NB4 (cell line): ENCODE measurements around the gene LDHA.

Experiments
- DNase-seq: peaks from one replicate; pipeline ENCODE4 v3.0.0; 2010; ENCODE audit warnings: low read depth
- H3K4me3 ChIP-seq: one replicate; pipeline ENCODE4 v1.5.1; 2011; ENCODE audit warnings: mild to moderate bottlenecking, low read depth, low read length, moderate library complexity
- MYC ChIP-seq: IDR thresholded peaks from 2 replicates; pipeline ENCODE4 v1.6.1; 2011; ENCODE audit warnings: low read depth, low read length
- POLR2A ChIP-seq: IDR thresholded peaks from 2 replicates; pipeline ENCODE4 v1.6.1; 2011; ENCODE audit warnings: mild to moderate bottlenecking; ENCODE audit not compliant: insufficient read length; ENCODE audit errors: extremely low read depth
- TF ChIP-seq, protein P1 (sequence below): IDR thresholded peaks from 2 replicates; pipeline ENCODE4 v1.6.1; 2011; ENCODE audit warnings: low read depth, low read length
- TF ChIP-seq, protein P2 (sequence below): IDR thresholded peaks from one replicate; pipeline ENCODE4 v1.5.1; 2012; ENCODE audit warnings: low read depth, low read length

LDHA gene

DNA sequence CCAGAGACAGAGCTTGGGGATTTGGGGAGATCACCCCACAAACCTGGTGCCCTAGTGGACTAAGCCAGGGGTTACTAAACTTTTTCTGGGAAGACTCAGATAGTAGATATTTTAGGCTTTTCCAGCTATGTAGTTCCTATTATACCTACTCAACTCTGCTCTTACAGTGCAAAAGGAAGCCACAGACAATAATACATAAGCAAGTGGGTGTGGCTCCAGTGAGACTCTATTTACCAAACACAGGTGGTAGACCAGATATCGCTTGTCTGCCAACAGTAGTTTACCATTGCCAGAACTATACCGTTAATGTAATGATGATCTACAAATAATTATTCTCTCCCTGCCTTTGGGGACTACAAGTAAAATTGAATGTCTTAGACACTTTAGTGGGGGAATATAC is 24.7 kb downstream of the LDHA start:
- no peak overlapping the region for H3K4me3 ChIP-seq
- no peak for DNase-seq
- TF ChIP-seq, protein P1, sequence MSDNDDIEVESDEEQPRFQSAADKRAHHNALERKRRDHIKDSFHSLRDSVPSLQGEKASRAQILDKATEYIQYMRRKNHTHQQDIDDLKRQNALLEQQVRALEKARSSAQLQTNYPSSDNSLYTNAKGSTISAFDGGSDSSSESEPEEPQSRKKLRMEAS: no peak

DNA sequence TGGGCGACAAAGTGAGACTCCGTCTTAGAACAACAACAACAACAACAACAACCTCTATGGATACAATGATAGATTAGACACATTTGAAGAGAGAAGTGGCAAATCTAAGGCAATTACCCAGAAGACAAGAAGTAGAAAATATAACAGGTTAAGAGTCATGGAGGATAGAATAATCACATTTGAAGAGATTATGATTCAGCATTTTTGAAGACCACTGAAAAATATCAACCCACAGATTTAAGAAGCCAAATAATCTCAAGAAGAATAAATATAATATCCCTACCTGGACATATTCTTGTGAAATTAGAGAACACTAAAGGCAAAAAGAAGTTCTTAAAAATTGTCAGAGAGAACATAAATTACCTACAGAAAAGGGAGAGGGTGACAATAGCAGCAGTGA is 25.7 kb downstream of the LDHA start:
- TF ChIP-seq, protein P2, sequence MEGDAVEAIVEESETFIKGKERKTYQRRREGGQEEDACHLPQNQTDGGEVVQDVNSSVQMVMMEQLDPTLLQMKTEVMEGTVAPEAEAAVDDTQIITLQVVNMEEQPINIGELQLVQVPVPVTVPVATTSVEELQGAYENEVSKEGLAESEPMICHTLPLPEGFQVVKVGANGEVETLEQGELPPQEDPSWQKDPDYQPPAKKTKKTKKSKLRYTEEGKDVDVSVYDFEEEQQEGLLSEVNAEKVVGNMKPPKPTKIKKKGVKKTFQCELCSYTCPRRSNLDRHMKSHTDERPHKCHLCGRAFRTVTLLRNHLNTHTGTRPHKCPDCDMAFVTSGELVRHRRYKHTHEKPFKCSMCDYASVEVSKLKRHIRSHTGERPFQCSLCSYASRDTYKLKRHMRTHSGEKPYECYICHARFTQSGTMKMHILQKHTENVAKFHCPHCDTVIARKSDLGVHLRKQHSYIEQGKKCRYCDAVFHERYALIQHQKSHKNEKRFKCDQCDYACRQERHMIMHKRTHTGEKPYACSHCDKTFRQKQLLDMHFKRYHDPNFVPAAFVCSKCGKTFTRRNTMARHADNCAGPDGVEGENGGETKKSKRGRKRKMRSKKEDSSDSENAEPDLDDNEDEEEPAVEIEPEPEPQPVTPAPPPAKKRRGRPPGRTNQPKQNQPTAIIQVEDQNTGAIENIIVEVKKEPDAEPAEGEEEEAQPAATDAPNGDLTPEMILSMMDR: no peak
- TF ChIP-seq, protein P1: no peak
- TF ChIP-seq POLR2A (no peak), MYC (no peak)
- H3K4me3 ChIP-seq: no peak overlapping the region
- DNase-seq: no peak

DNA sequence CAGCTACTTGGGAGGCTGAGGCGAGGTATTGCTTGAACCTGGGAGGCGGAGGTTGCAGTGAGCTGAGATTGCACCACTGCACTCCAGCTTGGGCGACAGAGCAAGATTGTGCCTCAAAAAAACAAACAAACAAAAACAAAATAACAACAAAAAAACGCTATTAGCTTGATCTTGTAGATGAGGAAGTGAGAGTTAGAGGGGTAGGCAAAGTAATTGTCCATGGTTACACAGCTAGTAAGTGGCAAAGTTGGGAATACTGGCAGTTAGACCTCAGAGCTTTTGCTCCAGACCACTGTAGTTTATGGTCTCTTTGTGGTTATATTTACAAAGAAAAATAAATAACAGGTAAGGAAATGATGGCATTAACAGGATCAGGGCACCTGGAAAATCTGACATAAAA is 32.9 kb downstream of the LDHA start:
- TF ChIP-seq, protein P1: no peak
- no peak for TF ChIP-seq MYC
- TF ChIP-seq, protein P2: no peak
- TF ChIP-seq POLR2A: no peak
- no peak overlapping the region for H3K4me3 ChIP-seq
- DNase-seq: no peak

DNA sequence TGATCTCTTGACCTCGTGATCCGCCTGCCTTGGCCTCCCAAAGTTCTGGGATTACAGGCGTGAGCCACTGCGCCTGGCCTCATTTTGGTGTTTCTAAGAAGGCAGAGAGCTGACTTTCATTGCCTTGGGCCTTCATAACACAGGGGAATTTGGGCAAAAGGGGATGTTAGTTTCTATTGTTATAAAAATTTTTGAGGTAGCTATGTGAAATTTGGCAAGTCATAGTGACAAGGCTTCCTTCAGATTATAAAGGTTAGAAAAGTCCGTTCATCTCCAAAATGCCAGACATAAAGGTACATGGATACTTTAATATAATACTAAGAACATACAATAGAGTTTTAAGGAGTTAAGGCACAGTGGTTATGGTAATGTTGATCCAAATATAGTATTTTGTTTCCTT is 35.0 kb downstream of the LDHA start:
- DNase-seq: no peak
- TF ChIP-seq, protein P1: no peak
- TF ChIP-seq MYC (no peak), POLR2A (no peak)
- TF ChIP-seq, protein P2: no peak
- no peak overlapping the region for H3K4me3 ChIP-seq

DNA sequence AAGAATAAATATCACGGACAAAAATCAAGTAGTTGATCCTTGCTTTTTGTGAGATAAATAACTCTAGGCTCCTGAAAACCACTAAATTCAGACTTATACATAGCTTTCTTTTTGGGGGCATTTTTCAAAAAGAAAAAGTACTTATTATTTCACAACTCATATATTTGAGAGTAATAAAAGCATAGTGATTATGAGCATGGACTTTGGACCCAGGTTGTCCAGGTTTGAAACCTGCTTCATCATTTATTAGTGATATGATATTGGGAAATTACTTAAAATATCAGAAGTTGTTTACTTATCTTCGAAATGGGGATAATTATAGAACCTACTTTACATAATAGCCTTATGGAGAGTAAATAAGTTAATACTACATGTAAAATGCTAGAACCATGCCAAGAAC is 44.3 kb downstream of the LDHA start:
- H3K4me3 ChIP-seq: no peak overlapping the region
- no peak for DNase-seq
- TF ChIP-seq, protein P2: no peak
- no peak for TF ChIP-seq POLR2A
- TF ChIP-seq, protein P1: no peak
- TF ChIP-seq MYC: no peak

DNA sequence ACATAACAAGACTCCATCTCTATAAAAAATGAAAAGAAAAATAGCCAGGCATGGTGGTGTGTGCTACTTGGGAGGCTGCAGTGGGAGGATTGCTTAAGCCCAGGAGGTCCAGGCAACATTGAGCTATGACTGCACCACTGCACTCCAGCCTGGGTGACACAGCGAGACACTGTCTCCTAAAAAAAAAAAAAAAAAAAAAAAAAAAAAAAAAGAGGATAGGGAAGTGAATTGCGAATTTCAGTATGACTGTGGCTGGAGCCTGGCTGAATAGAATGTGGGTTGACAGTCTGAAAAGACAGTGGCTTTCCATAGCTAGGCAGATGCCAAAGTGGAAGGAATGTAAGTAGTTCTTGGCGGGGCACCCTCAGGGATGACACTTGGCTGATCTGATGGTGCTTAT is 54.9 kb downstream of the LDHA start:
- no peak for DNase-seq

More for the DNA sequence above, 54.9 kb downstream of the LDHA start:
- no peak overlapping the region for H3K4me3 ChIP-seq
- TF ChIP-seq, protein P1: no peak
- TF ChIP-seq MYC: no peak
- TF ChIP-seq, protein P2: no peak
- TF ChIP-seq POLR2A: no peak
